HG02943 (cell line): ENCODE results near the gene MOB3C.

Experiments used
- ATAC-seq: cut with Tn5 transposase; IDR thresholded peaks from one replicate; pipeline ENCODE4 v1.9.1; 2021; ENCODE audit warnings: mild to moderate bottlenecking, low read depth, moderate library complexity; ENCODE audit not compliant: unreplicated experiment

The MOB3C gene

GRCh38 chr1:46580140-46580903 lies 36.3 kb downstream of the MOB3C start:
- no peak for ATAC-seq

- no peak for ATAC-seq
Observed at GRCh38 chr1:46577671-46578070, 38.9 kb downstream of the MOB3C start.

GRCh38 chr1:46576596-46576995 lies 40.0 kb downstream of the MOB3C start:
- ATAC-seq = no peak

GRCh38 chr1:46575778-46576177 lies 40.8 kb downstream of the MOB3C start:
- ATAC-seq = no peak

GRCh38 chr1:46575300-46575699 lies 41.3 kb downstream of the MOB3C start:
- no peak for ATAC-seq

GRCh38 chr1:46571691-46572225 lies 44.9 kb downstream of the MOB3C start:
- no peak for ATAC-seq

GRCh38 chr1:46569884-46570725 lies 46.5 kb downstream of the MOB3C start:
- ATAC-seq = no peak

GRCh38 chr1:46569116-46569515 lies 47.5 kb downstream of the MOB3C start:
- ATAC-seq = no peak

GRCh38 chr1:46568461-46568891 lies 48.1 kb downstream of the MOB3C start:
- no peak for ATAC-seq

GRCh38 chr1:46563341-46563740 lies 53.3 kb downstream of the MOB3C start:
- ATAC-seq = no peak

- ATAC-seq = no peak
Observed at GRCh38 chr1:46562498-46562897, 54.1 kb downstream of the MOB3C start.

- no peak for ATAC-seq
Observed at GRCh38 chr1:46558966-46559365, 57.6 kb downstream of the MOB3C start.

- no peak for ATAC-seq
Observed at GRCh38 chr1:46558141-46558963, 58.3 kb downstream of the MOB3C start.
